CD4-positive, alpha-beta T cell treated with Interferon alpha-2 for 1 hour (primary cell): ENCODE measurements around the gene GJC2.
"Not testable (repeated sequence)": the region's sequence is repeated elsewhere in the genome, so short reads cannot be mapped to it uniquely, and the experiment has no call there.

ENCODE experiments used
- DNase-seq, 2 donors: peaks; one replicate each; pipeline ENCODE4 v3.0.0-alpha.2; 2020 to 2022

GJC2 gene

DNA sequence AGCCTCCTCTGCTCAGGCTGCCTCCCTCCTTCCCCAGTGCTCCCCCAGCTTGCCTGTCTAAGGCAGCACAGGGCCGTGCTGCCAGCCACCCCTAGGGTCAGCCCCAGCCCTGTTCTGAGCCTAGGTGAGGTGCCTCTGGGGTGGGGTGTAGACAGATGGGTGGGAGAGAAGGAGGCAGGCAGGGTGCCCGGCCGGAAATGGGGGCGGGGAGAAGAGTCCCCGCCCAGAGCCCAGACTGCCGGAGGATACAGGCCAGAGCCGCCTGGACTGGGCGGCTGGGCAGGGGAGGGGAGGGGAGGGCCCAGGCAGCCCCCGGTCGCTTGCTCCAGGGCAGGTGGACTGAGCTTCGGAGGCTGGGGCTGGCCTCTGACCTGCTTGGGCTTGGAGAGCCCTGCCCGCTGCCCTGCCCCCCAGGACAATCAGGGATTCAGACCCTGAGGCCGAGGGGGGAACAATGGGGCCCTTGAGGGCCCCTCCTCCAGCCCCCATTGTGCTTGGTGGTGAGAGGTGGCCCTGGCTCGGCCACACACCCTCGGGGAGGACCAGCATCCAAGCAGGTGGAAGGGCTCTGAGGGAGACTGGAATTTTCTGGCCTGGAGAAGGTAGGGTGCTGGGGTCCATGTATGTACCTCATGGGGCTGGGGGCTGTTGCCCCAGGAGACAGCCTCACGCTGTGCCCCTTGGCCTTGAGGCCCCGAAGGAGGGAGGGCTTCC is at the start of gene GJC2:
TSS of gene GJC2 (plus strand) at position 525 of the 714 bp plus-strand sequence. CDS start 7,829 bp downstream, outside the sequence.
- DNase-seq: no peak

DNA sequence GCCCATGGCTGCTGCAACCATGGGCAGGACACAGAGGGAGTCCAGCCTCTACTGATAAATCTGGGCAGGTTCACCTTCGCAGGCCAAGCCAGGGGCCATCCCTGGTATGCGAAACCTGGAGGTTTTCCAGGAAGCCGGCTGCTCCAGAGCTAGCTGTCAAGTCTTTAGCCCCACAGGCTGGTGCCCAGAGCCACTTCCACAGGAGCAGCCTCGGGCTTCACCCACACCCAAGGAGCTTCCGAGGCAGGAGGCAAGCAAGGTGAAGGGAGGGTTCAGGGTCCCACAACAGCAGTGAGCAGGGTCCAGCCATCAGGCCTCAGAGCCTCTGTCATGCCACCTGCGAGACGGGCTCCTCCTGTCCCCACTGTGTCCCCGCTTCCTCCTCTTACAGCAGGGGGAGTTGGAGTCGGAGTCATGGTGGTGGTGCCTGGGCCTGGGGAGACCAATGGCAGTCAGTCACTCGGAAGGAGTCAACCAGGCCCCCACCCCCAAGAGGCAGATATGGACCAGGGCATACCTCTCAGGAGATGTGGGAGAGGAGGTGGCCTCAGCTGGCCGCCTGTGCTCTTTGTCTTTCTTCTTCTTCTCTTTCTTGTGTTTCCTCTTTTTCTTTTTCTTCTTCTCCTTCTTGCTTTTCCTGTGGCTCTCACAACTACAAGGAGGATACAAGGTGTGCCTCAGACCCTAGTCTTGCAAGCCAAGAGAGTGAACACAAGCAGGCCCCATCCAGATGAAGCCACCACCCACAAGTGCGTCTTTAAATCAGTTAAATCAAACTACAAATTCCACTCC is 48.7 kb upstream of the GJC2 start:
- DNase-seq: no peak

DNA sequence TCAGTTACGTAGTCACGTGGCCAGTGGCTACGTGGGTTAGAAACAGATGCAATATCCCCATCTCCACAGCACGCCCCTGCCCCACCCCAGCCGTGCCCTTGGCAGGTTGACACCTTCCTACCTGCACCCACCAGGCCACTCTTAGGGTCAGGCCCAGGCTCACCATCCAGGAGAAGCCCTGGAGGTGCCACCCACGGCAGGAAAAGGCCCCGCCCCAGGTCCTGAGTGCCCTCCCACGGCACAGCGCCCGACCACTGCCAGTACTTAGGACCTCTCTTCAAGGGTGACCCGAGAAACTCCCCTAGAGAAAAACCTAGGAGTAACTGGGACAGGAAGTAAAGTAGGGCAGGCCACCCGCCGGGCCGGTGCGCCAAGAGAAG is 48.1 kb upstream of the GJC2 start:
- peak in 1 of 2 donors; percentile 48 for DNase-seq

DNA sequence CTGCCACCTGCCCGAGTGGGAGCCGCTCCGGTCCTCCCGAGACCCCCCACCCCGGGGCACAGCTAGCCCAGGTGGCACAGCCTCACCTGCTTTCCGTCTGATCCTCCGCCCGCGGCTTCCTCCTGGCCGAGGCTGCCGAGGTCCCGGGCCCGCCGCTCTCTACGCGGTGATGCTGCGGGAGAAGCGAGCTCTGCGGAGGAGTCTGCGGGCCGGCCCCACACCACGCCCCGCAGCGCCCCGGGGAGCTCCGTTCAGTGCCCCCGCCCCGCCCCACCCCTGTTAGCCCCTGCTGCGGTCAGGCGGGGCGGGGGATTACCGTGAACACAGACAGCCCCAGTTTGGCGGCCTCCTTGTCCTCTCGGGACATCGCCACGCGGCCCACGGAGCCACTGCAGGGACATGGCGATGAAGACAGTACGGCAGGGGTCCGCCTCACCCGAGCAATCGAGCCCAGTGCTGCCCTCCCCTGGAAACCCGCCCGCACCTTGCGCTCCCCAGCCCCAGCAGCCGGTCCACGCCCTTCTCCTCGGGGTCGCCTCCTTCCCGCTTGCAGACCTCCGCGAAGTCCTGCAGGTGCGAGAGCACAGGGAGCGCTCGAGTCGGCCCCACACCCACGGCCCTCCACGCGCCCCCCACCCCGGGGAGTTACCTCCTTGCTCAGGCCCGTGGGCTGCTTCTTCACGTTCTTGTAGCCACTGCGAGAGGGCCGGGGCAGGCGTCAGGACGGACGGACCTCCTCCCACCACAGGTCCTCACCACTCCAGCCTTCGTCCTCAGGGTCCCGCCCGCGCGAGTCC is 47.5 kb upstream of the GJC2 start:
- peak; percentile 51 to 74 for DNase-seq

DNA sequence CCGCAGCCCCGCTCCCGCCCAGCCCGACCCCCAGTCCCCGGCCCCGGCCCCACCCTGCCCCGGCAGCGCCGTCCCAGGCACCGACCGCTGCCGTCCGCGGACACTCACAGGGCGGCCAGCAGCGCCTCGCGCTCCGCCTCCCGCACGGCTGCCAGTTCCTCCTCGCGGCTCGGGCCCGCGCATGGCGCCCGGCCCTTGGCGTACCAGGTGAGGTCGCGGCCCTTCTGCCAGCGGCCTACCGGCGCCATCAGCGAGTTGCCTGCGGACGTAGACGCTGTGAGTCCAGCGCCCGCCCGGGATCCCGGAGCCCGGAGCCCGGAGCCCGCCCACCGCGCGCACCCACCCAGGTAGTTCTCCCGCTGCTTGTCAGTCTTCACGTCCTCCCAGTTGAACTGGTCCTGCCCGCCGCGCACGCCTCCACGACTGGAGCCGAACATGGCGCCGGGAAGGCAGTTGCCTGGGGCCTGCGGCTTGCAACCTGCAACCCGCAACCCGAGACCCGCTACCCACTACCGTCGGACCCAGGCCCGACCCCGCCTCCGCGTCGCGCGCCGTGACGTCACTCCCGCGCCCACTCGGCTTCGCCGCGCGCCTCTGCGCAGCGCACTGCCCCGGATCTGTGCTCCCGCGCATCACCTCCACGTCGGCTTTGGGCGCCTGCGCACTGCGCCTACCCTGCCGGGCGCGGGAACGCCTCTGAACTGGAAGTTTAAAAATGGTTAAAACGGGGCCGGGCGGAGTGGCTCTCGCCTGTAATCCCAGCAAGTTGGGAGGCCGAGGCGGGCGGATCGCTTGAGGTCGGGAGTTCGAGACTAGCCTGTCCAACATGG is 46.7 kb upstream of the GJC2 start, which contains the start of gene C1orf35:
TSS of gene C1orf35 (minus strand) at position 535 of the 830 bp plus-strand sequence. CDS start at position 437, 98 bp downstream.
- peak; percentile 93 to 95 for DNase-seq

DNA sequence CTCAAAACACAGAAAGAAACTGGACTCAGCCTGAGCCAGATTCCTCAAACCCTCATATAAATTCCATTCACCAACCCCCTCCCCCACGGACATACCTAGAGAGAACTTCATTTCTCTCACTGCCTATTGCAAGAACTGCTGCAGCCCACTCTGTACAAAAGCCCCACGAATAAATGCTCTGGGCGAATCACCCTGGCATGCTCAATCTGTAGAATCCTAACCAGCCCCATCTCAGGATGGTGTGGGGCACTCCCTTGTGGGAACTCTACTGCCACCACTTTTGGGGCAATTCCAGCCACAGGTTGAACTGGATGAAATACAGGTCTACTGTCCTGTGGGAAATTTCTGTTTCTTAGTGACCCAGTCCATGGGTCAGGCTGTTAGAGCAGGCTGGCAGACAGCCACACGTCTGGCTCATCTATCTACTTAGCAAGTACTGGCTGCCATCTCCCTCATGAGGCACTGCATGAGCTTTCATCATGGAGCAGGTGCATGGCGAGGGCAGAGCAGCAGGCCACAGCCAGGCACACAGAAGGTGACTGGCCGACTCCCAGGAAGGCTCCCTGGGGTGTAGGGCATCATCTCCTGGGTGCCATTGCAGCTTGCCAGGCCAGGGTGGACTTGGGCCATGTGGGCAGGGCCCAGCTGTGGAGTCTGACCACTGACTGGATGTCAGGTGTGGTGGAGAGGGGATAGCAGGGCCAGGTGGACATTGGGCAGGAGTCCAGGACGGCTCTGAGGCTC is 45.0 kb upstream of the GJC2 start:
- no peak for DNase-seq

DNA sequence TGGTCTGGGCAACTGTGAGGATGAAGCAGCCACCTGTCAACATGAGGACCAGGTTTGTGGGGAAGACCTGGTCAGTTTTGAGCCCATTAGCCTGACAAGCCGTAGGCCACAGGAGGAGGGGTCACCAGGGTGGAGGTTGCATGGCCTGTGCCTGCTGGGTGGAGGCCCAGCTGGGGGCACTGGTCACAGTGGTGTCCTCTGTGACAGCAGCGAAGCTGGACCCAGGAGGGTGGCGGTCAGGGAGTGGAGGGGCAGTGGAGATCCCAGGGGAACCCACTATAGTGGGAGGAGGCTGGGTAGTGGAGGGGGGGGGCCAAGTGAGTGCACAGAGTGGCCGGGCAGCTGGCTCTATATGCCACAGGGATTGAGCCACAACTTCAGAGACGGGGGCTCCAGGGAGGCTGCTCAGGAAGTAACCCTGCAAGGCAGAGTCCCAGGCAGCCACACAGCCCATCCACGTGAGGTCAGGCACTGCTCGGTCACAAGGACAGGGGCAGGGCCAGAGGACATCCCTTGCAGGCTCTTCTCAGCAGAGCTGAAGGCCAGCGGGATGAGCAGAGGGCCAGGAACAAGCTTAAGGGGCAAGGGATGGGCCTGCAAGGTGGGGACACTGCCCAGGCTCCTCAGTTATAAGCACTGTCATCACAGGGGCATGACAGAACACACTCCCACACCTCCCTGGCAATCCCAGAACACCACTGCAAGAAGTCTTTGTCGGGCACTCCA is 44.3 kb upstream of the GJC2 start:
- no peak for DNase-seq

DNA sequence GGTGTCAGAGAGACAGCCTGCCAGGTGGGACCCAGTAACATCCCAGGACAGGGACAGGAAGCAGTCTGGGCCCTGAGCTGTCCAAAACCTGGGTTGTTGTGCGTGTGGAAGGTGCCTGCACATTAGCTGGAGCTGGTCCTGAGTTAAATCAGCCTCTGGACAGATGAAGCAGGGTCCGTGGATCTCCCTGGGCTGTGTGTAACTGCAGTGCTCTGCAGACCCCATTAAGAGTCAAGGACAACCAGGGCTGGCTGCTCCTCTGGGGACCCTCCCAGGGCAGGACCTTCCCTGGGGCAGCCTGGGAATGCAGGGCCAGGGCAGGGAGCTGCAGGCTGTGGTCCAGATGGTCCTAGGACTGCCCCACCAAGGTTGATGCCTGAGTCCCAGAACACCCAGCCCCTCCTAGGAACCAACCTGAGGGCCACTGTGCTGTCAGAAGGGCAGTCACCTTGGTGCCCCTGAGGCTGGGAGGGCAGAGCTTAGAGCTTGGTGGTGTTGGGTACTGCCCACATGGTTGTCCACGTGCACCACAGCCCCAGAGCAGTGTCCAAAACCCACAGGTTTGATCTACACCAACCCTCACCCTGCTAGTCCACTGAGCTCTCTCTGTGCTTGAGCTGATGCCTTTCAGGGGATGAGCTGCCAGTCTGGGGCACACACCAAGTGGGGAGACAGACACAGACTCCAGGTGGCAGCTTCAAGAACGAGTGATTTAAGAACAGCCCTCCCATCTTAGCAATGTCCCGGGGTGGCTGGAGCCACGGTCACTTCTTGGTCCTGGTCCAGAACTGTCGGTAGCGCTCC is 43.5 kb upstream of the GJC2 start:
- no peak for DNase-seq

DNA sequence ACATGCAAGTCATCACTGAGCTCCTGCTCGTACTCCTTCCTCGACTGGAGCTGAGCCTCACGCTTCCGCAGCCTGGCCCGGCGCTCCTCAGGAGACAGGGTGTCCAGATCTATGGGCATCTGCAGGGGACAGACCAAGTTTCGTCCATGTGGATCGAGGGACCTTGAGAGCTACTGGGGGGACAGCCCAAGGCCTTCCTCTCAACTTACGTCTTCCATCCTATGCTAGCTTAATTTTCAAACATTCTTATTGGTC is 43.0 kb upstream of the GJC2 start:
- DNase-seq: no peak

DNA sequence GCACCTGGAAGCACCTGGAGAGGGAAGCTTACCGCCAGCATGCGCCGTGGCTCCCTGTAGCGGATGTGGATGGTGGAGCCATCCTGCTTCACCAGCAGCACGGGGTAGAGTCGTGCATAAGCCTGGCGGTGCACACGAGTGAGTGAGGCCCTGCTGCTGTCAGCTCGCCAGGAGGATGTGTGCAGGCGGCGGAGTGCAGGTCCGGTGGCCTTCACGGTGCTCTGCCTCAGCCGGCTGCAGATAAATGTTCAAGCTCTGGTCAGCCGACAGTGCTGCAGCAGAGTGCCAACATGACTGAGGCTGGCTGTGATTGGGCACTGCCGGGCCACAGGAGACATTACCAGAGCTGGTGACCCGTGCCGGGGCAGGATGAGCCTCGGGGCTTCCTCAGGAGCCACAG is 42.1 kb upstream of the GJC2 start:
- no peak for DNase-seq

DNA sequence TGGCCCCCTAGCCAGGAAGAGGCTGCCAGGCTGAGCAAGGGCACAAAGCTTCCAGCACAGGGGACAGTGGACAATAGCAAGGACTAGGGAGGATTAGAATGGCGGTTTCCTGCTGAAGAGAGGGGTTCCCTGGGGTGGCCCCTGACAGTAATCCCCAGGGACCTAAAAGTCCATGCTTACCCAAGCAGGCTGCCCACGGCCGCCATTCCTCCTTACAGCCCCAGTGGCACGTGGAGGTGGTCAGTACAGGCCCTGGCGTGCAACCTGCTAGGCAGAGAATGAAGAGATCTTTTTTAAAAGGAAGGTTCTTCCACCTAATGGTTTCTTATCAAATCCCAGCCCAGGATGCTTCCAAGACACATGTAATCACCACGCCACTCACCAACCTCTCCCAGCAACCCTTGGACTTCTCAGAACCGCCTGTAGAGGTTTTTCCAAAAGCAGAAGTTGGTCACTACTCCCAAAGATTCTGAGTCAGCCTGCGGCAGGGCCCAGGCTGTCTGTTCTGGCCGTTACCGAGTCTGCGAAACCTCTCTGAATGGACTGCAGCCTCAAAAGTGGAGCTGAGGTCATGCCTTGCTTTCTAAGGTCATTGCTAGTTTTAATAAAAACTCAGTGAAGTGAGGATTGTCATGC is 41.6 kb upstream of the GJC2 start:
- no peak for DNase-seq

DNA sequence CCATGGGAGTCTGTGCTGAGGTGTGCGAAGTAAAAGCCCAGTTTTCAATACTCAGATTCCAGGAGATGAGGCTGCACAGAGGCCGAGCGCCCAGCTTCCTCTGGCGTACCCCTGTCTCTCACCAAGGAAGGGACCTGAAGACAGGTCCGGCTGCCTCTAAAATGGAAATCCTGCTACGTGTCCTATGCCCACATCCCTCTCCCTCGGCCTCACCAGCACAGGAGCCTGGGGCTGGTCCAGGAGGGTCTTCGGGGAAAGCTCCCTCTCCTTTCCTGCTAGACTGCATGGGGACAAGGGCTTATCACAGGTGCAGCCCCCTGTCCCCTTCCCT is 41.0 kb upstream of the GJC2 start:
- no peak for DNase-seq

DNA sequence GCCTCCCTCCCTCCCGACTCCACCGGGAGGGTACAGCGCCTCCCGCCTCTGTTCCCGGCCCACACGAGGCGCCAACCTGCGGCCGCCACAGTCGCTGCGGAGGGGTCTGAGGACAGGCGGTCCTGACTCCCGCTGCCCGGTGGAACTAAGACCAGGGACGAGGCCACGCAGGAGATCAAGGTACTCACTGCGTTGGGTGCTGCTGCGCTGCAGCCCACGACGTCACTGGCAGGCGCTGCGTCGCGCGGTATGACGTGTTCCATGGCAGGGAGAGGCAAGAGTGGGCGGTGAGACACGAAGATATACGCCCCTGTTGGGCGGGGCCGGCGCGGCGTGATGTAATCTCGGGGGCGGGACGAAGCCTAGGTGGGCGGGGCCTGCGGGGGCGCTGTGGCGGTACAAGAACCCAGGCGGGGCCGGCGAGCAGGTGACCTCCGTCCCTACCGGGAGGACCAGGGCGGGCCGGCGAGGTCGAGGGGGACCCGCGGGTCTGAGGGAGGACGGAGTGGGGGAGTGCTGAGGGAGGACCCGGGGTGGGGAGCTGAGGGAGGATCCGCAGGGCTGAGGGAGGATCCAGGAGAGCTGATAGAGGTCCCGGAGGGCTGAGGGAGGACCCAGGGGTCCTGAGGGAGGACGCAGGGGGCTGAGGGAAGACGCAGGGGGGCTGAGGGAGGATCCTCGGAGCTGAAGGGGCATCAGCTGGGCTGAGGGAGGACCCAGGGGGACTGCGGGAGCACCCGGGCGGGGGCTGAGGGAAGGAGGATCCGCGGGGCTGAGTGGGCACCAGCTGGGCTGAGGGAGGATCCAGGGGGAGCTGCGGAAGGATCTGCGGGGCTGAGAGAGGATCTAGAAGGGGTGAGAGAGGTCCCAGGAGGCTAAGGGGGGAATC is 40.4 kb upstream of the GJC2 start, which contains the start of gene MRPL55:
TSS of gene MRPL55 (minus strand) at position 227 of the 889 bp plus-strand sequence. CDS start 1,039 bp downstream, outside the sequence.
- peak; percentile 97 to 98 for DNase-seq

DNA sequence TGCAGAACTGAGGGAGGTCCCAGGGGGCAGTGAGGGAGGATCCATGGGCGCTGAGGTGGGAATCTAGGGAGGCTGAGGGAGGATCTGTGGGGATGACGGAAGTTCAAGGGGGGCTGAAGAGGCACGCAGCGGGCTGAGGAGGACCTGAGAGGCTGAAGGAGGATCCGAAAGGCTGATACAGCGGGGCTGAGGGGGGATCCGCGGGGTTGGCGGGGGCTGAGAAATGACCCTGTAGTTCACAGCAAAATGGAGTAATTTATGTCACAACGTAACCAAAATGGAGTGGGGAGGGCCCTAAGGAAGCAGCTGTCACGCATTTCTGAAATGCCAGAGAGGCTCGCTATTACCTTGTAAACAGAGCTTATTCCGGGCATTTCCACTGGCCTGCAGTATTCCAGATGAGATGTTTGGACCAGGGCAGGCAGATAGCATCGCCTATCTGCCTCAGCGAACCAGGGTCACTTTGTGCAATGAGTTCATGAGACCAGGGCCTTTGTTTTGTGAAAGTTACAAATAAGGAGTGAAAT is 39.7 kb upstream of the GJC2 start:
- no peak for DNase-seq

DNA sequence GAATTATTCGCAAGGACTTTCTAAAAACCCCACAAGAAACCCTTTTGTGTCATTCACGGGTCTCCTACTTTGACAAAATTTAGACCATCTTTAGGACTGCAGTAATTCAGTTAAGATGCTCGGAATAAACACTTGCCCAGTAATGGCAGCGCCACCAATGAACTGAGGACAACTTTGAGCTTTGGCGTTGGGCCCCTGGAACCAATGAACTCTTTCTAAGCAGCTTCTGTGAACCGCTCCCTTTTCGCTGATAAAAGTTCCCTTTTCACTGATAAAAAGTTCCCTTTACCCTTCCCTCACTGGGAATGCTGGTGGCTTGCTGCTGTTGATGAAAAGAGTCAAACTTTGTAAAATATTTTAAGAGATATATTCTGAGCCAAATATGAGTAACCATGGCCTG is 39.2 kb upstream of the GJC2 start:
- no peak for DNase-seq

DNA sequence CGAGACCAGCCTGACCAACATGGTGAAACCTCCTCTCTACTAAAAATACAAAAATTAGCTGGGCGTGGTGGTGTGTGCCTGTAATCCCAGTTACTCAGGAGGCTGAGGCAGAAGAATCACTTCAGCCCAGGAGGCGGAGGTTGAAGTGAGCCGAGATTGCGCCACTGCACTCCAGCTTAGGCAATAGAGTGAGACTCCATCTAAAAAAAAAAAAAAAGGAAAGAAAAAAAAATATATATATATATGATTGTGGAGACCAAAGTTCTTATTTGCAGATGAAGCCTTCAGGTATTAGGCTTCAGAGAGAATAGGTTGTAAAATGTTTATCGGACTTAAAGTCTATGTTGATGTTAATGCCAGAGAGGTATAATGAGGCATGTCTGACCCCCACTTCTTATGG is 38.4 kb upstream of the GJC2 start:
- DNase-seq: not testable (repeated sequence)

DNA sequence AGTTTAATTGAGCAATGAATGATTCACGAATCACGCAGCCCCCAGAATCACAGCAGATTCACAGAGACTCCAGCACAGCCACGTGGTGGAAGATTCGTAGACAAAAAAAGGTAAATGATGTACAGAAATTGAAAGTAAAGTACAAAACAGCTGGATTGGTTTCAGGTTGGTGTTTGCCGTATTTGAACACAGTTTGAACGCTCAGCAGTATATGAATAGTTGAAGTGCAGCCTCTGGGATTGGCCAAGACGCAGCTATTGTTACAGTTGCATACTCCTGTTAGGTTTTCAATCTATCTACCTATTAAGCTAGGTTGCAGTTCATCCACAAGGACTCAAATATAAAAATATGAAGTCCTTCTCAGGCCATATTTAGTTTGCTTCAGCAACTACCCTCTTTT is 37.6 kb upstream of the GJC2 start:
- no peak for DNase-seq

DNA sequence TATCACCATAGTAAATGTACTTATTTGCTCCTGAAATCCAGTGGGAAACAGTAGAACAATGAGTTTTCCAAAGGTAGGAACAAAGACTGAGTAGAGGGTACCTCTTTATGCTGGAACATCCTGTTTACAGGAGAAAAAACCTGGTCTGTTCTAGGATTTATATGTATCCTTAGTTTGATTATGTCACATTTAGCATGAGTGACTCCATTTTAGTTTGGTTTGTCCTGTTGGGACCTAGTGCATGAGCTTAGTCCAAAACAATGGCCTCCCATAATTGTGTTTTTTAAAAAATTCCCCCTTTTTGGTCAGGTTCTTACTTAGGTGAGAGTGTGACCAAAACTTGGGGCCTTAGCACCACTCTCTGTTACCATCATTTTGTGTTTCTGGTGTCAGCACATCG is 37.1 kb upstream of the GJC2 start:
- DNase-seq: no peak

DNA sequence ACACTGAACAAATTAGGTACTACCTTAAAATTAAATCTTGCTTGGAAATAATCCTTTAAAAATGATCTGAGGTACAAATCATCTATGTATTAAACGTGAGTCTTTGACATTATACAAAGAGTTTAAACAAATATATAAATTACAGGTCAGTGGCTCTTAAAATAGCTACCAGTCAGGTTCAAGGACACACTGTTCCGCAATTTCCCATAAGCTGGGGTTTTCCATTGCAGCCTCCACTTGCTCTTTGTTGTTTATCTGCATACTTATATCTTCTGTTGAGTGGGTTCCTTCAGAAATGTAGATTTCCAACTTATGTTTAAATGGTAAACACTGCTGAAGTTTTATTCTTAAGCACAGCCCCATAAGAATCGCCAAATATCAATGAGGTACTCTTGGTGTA is 34.9 kb upstream of the GJC2 start:
- no peak for DNase-seq
